ENCODE data around the gene NHSL2. TPM values are rescaled to one million over a fixed set of nuclear protein-coding genes. Genes with fewer than 3 reads are reported as not detected.

The NHSL2 gene
- total and polyA plus RNA-seq, 2 of the 13 experiments (the other 11 are each of a cell fraction or from before 2014, with no cell fraction given) = not detected

DNA sequence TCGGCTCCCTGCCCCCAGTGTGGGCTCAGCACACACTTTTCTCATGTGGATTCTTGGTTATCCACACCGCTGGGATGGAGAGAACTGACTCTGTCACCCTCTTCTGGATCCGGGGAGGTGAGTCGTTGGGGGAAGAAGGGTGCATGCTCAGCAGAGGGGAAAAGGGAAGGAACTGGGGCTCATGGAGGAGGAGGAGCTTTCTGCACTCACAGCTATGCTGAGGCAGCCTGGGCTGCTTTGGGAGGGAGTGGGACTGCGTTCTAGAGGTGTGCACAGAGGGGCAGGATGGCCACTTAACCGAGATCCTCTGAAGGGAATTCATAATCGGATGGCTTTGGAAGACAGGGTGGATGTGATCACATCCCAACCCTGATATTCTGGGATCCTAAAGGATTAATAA, 169.5 kb downstream of the NHSL2 start:
- in situ Hi-C loops (cut with HindIII; ENCODE audit: extremely low pct_ligation_motif_present, low pct_unique_long_range_greater_than_20kb) (no loop called here), intact Hi-C loops (cut with micrococcal nuclease; ENCODE audit: unreplicated experiment) (no loop called here)
- ChIA-PET POLR2A (no interaction called here), CTCF (ENCODE audit: low intra/inter-chr PET ratio, low total read pairs) (no interaction called here)
- H3K36me3 ChIP-seq (replicated peaks in 1 of 2; ENCODE audit: control insufficient read depth in 1 of 2, insufficient read depth in 2 of 2, low read length in 2 of 2) = no peaks in the 10 kb centered on the region
- no peak for DNase-seq (ENCODE audit: low spot score)
- 32% methylated on average over 3 of the region's 7 CpGs for WGBS (ENCODE audit: low lambda C conversion rate)
- no peak overlapping the region for H2AFZ ChIP-seq (ENCODE audit: low read length)
- H3K4me3 ChIP-seq (replicated peaks in 1 of 3; ENCODE audit: insufficient read depth in 1 of 3, low read depth in 2 of 3, low read length in 3 of 3) = no peak overlapping the region
- no TSS peak for BruUV-seq (replicated peaks)
- peaks cover 0 to 1% of the 10 kb centered on the region in 2 experiments; a peak in 2 of 5 replicates for H3K27me3 ChIP-seq (ENCODE audit: control insufficient read depth in 1 of 2, insufficient read depth in 2 of 2, low read length in 2 of 2)
- no peaks in the 10 kb centered on the region for H3K79me2 ChIP-seq (ENCODE audit: insufficient read depth, low read length)
- H3K9ac ChIP-seq (ENCODE audit: insufficient read depth, low read depth, low read length) = no peak overlapping the region
- H3K4me2 ChIP-seq (ENCODE audit: low read depth, low read length) = no peak overlapping the region
- no peak for ATAC-seq
- no peak overlapping the region for H3K27ac ChIP-seq (ENCODE audit: extremely low read length, insufficient read depth, low read length)
- no peaks in the 10 kb centered on the region for H3K4me1 ChIP-seq (ENCODE audit: insufficient read depth, low read length)
- FAIRE-seq = no peak
- H3K9me3 ChIP-seq (ENCODE audit: low read length) = no peaks in the 10 kb centered on the region
- no peaks in the 10 kb centered on the region for H4K20me1 ChIP-seq (ENCODE audit: insufficient read depth, low read length)
- TF ChIP-seq, protein P1, sequence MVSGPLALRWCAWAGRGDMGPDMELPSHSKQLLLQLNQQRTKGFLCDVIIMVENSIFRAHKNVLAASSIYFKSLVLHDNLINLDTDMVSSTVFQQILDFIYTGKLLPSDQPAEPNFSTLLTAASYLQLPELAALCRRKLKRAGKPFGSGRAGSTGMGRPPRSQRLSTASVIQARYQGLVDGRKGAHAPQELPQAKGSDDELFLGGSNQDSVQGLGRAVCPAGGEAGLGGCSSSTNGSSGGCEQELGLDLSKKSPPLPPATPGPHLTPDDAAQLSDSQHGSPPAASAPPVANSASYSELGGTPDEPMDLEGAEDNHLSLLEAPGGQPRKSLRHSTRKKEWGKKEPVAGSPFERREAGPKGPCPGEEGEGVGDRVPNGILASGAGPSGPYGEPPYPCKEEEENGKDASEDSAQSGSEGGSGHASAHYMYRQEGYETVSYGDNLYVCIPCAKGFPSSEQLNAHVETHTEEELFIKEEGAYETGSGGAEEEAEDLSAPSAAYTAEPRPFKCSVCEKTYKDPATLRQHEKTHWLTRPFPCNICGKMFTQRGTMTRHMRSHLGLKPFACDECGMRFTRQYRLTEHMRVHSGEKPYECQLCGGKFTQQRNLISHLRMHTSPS (CRISPR knock-in tag; IDR thresholded peaks at IDR 0.05; ENCODE audit: low read depth) = no peak
- TF ChIP-seq RBAK (CRISPR knock-in tag; IDR thresholded peaks at IDR 0.05) = no peak
- TF ChIP-seq ZNF12 (CRISPR knock-in tag; IDR thresholded peaks at IDR 0.05) = no peak
- TF ChIP-seq, protein P2, sequence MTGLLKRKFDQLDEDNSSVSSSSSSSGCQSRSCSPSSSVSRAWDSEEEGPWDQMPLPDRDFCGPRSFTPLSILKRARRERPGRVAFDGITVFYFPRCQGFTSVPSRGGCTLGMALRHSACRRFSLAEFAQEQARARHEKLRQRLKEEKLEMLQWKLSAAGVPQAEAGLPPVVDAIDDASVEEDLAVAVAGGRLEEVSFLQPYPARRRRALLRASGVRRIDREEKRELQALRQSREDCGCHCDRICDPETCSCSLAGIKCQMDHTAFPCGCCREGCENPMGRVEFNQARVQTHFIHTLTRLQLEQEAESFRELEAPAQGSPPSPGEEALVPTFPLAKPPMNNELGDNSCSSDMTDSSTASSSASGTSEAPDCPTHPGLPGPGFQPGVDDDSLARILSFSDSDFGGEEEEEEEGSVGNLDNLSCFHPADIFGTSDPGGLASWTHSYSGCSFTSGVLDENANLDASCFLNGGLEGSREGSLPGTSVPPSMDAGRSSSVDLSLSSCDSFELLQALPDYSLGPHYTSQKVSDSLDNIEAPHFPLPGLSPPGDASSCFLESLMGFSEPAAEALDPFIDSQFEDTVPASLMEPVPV (CRISPR knock-in tag; IDR thresholded peaks at IDR 0.05) = no peak
- TF ChIP-seq, protein P3, sequence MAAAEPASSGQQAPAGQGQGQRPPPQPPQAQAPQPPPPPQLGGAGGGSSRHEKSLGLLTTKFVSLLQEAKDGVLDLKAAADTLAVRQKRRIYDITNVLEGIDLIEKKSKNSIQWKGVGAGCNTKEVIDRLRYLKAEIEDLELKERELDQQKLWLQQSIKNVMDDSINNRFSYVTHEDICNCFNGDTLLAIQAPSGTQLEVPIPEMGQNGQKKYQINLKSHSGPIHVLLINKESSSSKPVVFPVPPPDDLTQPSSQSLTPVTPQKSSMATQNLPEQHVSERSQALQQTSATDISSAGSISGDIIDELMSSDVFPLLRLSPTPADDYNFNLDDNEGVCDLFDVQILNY (CRISPR knock-in tag; conservative IDR thresholded peaks at IDR 0.05) = no peak
- TF ChIP-seq ZNF367 (CRISPR knock-in tag; IDR thresholded peaks at IDR 0.05; ENCODE audit: borderline replicate concordance) = no peak
- TF ChIP-seq, protein P4, sequence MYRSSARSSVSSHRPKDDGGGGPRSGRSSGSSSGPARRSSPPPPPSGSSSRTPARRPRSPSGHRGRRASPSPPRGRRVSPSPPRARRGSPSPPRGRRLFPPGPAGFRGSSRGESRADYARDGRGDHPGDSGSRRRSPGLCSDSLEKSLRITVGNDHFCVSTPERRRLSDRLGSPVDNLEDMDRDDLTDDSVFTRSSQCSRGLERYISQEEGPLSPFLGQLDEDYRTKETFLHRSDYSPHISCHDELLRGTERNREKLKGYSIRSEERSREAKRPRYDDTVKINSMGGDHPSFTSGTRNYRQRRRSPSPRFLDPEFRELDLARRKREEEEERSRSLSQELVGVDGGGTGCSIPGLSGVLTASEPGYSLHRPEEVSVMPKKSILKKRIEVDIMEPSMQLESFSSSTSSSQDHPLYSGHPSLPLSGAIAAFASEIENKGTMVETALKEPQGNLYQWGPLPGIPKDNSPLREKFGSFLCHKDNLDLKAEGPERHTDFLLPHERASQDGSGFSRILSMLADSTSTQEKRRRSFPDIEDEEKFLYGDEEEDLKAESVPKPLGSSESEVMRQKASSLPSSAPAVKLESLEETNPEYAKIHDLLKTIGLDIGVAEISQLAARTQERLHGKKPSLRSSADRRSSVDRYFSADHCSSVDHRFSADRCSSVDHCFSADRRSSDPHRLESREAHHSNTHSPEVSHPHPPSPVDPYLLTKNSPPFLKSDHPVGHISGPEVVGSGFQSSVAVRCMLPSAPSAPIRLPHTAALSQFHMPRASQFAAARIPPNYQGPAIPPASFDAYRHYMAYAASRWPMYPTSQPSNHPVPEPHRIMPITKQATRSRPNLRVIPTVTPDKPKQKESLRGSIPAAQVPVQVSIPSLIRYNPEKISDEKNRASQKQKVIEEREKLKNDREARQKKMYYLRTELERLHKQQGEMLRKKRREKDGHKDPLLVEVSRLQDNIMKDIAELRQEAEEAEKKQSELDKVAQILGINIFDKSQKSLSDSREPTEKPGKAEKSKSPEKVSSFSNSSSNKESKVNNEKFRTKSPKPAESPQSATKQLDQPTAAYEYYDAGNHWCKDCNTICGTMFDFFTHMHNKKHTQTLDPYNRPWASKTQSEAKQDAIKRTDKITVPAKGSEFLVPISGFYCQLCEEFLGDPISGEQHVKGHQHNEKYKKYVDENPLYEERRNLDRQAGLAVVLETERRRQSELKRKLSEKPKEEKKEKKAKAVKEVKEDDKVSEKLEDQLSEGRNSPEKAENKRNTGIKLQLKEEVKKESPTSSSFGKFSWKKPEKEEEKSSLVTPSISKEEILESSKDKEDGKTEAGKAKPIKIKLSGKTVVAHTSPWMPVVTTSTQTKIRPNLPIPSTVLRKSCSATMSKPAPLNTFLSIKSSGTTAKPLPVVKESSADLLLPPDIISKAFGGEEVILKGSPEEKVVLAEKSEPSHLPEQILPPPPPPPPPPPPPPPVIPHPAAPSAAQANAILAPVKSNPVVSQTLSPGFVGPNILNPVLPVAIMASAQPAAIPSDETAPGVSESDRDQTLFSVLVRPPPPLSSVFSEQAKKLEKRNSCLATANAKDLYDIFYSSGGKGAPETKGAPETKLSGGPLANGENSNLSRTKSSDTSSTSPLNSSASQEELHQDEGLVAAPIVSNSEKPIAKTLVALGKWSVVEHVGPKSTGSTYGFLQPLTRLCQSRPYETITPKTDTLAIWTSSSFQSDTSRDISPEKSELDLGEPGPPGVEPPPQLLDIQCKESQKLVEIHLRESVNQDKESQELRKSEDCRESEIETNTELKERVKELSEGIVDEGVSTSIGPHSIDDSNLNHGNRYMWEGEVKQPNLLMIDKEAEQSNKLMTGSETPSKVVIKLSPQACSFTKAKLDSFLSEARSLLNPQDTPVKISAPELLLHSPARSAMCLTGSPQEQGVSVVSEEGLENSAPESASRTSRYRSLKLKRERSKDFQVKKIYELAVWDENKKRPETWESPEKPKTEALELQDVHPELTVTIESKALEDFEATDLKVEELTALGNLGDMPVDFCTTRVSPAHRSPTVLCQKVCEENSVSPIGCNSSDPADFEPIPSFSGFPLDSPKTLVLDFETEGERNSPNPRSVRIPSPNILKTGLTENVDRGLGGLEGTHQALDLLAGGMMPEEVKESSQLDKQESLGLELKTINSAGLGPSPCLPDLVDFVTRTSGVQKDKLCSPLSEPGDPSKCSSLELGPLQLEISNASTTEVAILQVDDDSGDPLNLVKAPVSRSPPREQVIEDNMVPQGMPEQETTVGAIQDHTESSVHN (CRISPR knock-in tag; IDR thresholded peaks at IDR 0.05) = no peak
- TF ChIP-seq, protein P5, sequence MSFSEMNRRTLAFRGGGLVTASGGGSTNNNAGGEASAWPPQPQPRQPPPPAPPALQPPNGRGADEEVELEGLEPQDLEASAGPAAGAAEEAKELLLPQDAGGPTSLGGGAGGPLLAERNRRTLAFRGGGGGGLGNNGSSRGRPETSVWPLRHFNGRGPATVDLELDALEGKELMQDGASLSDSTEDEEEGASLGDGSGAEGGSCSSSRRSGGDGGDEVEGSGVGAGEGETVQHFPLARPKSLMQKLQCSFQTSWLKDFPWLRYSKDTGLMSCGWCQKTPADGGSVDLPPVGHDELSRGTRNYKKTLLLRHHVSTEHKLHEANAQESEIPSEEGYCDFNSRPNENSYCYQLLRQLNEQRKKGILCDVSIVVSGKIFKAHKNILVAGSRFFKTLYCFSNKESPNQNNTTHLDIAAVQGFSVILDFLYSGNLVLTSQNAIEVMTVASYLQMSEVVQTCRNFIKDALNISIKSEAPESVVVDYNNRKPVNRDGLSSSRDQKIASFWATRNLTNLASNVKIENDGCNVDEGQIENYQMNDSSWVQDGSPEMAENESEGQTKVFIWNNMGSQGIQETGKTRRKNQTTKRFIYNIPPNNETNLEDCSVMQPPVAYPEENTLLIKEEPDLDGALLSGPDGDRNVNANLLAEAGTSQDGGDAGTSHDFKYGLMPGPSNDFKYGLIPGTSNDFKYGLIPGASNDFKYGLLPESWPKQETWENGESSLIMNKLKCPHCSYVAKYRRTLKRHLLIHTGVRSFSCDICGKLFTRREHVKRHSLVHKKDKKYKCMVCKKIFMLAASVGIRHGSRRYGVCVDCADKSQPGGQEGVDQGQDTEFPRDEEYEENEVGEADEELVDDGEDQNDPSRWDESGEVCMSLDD (CRISPR knock-in tag; IDR thresholded peaks at IDR 0.05; ENCODE audit: borderline replicate concordance) = no peak

Measured in HepG2 (cell line).